Jurkat, Clone E6-1 (cell line): ENCODE results near the gene FAIM2.
A peak's percentile ranks its signal among the peaks of the same experiment; 100 is the strongest.

Experiments used
- DNase-seq: peaks from one replicate; pipeline ENCODE4 v3.0.0-alpha.2; 2011; ENCODE audit warnings: low read depth, low spot score
- H3K4me3 ChIP-seq: 2 replicates; pipeline ENCODE4 v1.5.1; 2011; ENCODE audit warnings: mild to moderate bottlenecking, low read length, control low read depth, moderate library complexity

Gene FAIM2

DNA sequence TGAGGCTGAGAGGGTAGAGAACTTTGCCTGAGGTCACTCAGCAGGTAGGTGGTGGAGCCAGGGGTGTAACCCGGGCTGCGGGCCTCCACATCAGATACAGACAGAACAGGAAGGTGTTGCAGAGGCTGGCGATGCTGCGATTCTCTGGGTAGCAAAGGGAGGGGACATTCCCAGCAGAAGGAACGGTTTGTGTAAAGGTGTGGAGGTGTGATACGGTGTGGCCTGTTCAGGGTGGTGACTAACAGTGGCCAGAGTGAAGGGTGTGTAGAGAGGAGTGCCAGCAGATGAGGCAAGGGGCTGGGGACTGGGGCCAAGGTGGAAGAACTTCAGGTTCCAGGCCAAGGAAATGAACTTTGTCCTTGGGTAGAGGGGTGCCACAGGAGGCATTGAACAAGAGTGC, 18.2 kb upstream of the FAIM2 start:
- DNase-seq, result no peak

DNA sequence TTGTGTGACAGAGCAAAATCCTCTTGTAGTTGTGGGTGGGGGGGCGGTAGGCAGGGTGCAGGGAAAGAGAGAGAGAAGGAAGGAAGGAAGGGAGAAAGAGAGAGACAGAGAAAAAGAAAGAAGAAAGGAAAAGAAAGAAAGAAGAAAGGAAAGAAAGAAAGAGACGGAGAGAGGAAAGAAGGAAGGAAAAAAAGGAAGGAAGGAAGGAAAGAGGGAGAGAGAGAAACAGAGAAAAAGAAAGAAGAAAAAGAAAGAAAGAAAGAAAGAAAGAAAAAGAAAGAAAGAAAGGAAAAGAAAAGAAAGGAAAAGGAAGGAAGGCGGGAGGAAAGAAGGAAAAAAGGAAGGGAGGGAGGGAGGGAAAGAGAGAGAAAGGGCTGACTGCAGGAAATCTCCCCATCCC, 17.6 kb upstream of the FAIM2 start:
- H3K4me3 ChIP-seq, result no peak overlapping the region
- no peak for DNase-seq

More for the DNA sequence above, 18.2 kb upstream of the FAIM2 start:
- no peak overlapping the region for H3K4me3 ChIP-seq

DNA sequence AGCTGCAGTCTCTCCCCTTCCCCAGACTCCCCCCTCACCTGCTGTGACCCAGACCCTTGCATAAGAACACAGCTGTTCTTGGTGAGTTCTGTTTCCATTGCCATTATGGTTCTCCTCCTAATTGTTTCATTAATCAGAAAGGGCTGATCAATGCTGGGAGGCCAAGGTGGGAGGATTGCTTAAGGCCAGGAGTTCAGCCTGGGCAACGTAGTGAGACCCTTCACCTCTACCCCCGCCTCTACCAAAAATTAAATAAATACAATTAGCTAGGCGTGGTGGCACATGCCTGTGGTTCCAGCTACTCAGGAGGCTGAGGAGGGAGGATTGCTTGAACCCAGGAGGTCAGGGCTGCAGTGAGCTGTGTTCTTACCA, 17.2 kb upstream of the FAIM2 start:
- H3K4me3 ChIP-seq, result no peak overlapping the region
- no peak for DNase-seq

DNA sequence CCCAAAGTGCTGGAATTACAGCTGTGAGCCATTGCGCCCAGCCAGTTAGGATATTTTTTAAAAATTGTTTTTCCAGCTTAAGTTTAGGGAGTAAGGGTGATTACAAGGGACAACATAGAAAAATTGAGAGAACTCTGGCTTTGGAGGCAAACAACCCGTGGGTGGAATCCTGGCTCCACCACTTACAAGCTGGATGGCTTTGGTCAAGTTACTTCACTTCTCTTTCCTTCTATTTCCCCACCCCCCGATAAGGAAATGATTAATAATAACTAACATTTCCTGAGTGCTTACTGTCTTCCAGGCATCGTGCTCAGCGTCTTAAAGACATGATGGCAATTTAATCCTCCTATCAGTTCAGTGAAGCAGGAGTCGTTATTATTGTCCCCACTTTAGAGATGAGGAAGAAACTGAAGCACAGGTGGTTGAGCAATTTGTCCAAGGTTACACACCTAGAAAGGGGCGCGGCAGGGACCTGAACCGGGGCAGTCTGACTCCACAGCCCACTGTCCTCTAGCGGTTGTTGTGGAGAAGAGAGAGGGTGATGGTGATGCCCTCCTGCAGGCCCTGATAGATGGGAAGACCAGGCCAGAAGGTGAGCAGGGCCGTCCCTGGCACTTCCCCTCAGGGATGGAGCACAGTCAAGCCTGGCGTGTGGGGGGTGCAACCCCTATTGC, 16.7 kb upstream of the FAIM2 start:
- DNase-seq, result no peak

DNA sequence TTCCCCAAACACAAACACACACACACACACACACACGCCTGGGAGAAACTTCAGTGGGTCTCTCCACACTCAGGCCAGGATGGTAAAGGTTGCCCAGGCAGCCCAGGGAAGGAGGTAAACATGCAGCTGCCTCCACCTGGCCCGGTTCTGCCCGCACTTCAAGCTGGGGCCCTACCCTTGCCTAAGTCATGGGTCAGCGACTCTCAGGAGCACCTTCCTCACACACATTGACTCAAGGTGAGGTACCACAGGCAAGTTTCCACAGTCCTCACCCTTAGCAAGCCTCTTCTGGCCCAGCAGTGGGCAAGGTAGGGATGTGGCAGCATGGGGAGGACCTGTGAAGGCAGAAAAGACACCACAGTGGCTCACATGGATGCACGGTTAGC, 14.1 kb upstream of the FAIM2 start:
- H3K4me3 ChIP-seq, result no peak overlapping the region
- no peak for DNase-seq

More for the DNA sequence above, 16.7 kb upstream of the FAIM2 start:
- H3K4me3 ChIP-seq, result no peak overlapping the region

DNA sequence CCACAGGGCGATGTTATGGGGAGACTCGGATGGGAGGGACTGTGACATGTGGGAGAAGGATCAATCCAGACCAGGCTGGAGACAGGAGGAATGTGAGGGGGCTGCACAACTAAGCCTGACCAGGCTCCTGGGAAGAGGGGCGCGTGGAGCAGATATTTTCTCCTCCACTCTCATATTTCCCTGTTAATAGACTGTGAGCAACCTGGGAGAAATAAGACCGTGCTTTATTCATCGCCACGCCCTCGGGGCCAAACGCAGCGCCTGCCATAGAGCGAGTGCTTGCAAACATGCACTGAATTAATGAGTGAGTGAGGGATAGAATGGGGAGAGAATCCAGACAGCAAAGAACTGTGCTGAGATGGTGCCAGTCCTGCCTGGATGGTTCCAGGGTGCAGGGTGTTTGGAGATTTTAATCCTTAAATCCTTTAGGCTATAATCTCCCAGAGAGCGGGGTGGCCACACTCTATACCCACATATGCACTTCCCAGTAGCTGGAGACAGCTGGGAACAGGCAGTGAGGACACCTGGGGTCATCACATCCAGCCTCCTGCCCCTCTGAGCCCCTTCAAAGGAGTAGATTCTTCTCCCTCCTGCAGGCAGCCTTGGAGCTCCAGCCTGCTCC, 13.6 kb upstream of the FAIM2 start:
- no peak for DNase-seq
- no peak overlapping the region for H3K4me3 ChIP-seq

DNA sequence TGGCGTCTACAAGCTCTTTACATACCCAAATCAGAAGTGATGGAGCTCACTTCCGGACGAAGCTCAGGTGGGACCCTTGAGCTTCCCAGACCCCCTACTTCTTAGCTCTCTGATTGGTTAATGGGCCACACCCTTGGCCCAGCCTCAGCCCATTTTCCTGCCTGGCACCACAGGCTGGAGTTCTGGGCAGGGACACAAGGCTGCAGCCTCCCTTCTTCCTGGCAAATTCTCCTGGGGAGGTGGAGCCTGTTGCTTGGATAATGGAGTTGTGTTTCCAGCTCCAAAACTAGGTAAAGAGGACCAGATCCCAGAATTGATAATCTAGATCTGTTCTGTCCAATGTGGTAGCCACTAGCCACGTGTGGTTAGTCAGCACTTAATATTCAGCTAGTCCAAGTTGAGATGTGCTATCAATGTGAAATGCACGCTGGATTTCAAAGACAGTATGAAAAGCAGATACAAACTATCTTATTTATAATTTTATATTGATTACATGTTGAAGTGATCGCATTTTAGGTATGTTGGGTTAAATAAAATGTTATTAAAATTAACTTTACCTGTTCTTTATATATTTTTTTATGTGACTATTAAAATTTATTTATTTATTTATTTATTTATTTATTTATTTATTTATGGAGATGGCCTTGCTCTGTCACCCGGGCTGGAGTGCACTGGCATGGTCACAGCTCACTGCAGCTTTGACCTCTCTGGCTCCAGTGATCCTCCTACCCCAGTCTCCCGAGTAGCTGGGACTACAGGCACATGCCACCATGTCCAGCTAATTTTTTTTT, 12.6 kb upstream of the FAIM2 start:
- no peak for DNase-seq

DNA sequence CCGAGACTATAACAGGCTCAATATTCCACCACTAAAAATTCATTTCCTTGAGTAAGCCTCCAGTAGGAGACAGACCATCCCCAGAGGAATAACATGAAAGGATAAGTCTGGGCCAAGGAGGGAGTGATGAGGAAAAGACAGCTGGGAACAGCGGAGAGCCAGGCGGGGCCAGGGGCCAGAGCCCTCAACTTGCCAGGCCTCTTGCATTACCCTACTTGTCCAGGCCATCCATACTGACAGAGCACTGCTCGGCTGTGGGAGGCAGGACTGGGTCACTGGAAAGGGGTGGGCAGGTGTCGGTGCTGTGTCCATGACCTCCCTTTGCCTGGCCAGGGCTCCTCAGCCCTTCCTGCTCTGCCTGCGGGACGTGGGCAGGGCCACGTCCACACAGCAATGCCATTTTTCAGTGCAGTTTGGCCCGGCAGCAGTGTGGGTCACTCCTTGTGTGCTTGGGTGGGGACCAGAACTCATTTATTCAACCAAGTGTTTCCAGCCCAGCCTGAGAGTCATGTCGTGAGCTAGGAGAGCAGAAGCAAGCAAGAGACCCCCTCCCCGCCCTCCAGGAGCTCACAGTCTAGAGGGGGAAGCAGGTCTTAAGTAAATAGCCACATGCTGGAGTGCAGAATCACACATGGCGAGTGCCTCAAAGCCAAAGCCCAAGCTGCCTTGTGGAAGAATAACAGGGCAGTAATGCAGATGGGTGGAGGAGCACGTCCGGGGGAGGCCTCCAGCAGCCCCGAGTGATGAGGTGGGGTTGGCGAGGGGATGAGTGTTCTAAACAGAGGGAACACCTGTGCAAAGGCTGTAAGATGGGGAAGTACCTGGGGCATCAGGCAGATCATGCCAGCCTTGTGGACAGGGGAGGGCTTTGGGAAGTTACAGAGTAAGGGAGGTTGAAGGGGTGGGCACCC, 8.9 kb upstream of the FAIM2 start:
- no peak overlapping the region for H3K4me3 ChIP-seq
- no peak for DNase-seq

More for the DNA sequence above, 12.6 kb upstream of the FAIM2 start:
- no peak overlapping the region for H3K4me3 ChIP-seq

DNA sequence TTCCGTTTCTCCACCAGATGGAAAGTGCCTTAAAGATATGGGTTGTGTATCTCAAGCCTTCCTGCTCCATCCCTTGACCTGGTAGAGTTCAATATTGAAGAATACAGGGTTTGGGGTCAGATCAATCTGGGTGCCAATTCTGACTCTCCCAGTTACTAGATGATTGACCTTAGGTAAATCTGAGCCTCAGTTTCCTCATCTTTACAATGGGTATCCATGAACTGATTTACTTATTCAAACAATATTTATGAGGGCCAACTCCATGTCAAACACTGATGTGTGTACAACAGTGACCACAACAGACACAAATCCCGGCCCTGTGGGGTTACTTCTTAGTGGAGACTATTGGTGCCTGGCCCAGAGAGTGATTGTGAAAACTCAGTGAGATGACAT, 7.5 kb upstream of the FAIM2 start:
- DNase-seq, result no peak

DNA sequence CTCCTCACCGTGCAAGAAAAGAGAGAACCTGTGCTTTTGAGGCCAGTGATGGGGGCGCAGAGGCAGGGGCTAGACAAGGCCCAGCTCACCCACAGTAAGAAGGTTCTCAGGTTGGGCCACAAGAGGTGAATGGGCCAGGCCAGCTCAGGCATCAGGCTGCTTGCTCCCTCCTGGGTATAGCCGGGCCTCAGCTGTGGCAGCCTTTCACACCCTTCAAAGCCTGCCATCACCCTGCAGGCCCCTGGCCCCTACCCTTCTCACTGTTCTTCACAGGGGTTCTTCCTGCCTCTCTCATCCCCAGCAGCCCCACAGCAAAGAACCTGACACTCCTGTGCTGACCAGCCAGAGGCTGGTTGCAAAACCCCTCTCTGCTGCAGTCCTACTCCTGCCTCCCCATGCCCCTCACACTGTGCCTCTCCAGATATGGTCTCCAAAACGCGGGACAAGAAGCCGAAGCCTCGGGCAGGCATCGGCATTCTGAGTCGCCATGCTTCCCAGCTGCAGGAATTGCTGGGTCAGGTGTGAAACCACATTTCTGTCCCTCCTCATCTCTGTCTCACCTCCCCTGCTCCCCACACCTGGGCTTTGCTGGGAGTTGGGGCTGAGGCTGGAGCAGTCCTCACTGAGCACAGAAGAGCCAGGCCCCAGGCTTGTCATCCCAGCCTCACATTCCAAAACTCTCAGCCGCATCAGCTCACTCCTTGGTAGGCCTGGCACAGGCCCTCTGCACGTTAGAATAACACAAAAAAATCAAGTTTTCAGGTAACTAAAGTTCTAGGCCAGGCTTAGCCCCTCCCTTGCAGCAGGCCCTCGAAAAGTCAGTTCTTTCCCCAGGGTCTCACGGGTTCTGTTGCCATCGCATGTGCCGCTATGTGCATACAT, 6.9 kb upstream of the FAIM2 start:
- H3K4me3 ChIP-seq, result no peak overlapping the region
- DNase-seq, result no peak

More for the DNA sequence above, 7.5 kb upstream of the FAIM2 start:
- no peak overlapping the region for H3K4me3 ChIP-seq

DNA sequence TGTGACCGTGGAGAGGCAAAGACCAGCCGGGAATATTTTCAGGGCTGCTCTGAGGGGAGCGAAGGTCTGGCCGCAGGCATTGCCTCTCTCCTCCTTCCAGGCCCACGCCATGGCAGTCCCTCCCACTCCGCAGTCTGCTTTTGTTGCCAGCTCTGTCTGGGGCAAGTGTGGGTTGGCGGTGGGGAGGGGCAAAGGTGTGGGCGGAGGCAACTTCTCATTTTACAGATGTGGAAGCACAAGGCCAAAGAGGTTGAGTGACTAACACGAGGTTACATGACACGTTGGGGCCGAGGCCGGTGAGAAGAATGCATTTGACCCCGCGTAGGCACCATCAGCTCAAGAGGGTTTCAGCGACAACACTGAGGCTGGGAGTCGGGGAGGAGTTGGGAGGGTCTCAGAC, 6.1 kb upstream of the FAIM2 start:
- no peak overlapping the region for H3K4me3 ChIP-seq
- no peak for DNase-seq

DNA sequence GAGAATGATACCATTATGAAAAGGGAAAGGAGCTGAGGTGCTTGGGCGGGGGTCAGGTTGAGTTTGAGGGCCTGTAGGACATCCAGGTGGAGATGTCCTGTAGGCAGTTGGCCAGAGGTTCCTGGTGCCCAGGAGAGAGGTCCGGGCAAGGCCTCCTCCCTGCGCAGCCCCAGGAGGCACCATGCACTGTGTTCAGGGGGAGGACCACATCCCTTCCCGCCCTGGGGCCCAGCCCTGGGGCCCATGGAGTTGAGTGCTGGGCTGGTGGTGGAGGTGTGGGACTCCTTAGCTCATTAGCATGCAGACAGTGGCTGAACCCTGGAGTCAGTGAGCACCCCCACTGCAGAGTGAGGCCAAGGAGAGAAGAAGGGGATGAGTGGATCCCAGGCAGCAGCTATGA, 5.7 kb upstream of the FAIM2 start:
- no peak for DNase-seq
- H3K4me3 ChIP-seq, result no peak overlapping the region

DNA sequence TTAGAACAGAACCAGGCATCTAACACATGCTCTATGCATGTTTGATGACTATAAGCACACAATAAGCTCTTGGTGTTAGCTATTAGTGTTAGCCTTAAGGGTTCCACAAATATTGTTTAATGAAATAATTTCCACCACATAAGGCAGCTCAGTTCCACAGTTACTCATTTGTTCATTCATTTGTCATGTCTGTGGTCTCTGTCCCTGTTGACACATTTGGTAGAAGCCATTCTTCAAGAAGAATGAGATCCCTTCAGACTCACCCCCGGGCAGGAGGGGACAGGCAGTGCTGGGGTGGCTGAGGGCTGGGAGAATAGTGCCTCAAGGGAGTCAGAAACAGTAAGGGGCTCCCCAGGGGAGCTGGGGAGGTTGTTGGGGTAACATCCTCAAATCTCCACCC, 3.7 kb upstream of the FAIM2 start:
- H3K4me3 ChIP-seq, result no peak overlapping the region
- DNase-seq, result no peak

DNA sequence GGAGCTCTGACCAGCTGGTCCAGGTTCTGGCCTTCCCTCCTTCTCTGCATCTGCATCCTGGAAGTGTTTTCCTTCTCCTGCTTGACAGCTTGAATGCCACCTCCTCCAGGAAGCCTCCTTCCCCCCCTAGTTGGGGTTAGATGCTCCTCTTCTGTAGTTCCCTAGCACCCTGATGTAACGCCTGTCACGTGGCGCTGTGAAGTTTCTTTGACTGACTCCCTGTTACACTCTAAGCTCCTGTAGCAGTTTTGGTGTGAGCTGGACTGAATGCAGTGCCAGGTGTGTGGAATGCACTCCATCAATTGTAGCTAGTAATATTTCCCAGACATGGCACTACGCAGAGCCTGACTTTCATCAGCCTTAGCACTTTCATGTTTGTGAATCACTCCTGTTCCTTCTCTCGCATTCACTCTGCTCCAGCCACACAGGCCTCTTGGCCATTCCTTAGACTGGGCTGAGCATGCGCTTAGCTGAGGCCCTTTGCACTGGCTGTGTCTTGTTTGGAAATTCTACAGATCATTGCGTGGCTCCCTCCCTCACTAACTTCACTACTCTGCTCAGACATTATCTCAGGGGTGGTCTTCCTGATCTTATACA, 2.1 kb upstream of the FAIM2 start:
- H3K4me3 ChIP-seq, result no peak overlapping the region

DNA sequence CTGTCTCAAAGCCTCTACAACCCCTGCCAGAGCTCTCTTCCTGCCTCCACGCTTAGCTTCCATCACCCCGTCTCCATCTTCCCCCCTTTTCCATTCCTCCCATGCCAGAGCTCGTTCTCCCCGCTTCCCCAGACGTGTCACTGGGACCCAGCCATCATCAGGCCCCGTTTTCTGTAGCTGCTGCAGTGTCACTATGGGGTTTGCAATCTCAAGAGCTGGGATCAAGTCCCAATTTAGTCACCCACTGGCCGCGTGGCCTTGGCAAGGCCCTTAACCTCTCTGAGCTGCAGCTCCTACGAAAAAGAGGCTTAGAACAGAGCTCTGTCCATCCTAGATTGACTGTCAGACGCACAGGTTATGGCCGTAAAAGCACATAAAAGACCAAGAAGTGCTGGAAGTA, 901 bp upstream of the FAIM2 start:
- no peak overlapping the region for H3K4me3 ChIP-seq
- DNase-seq, result no peak

More for the DNA sequence above, 2.1 kb upstream of the FAIM2 start:
- DNase-seq, result no peak

DNA sequence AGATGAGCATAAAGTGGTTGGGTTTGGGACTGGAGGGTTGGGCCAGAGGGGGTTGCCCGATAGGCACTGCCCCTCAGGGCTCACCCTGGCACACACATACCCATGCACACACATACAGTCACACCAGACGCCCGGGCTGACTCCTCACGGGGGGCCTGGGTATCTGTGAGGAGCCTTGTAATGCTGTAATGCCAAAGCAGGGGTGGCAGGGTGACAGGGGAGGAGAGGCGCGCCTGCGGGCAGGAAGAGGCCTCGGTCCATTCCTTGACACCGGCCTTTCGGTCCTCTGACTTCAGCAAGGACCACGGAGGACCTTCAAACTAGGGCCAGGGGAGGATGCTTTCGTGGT, 375 bp downstream of the FAIM2 start:
- no peak for DNase-seq
- H3K4me3 ChIP-seq, result peak overlapping the region; percentile 42

DNA sequence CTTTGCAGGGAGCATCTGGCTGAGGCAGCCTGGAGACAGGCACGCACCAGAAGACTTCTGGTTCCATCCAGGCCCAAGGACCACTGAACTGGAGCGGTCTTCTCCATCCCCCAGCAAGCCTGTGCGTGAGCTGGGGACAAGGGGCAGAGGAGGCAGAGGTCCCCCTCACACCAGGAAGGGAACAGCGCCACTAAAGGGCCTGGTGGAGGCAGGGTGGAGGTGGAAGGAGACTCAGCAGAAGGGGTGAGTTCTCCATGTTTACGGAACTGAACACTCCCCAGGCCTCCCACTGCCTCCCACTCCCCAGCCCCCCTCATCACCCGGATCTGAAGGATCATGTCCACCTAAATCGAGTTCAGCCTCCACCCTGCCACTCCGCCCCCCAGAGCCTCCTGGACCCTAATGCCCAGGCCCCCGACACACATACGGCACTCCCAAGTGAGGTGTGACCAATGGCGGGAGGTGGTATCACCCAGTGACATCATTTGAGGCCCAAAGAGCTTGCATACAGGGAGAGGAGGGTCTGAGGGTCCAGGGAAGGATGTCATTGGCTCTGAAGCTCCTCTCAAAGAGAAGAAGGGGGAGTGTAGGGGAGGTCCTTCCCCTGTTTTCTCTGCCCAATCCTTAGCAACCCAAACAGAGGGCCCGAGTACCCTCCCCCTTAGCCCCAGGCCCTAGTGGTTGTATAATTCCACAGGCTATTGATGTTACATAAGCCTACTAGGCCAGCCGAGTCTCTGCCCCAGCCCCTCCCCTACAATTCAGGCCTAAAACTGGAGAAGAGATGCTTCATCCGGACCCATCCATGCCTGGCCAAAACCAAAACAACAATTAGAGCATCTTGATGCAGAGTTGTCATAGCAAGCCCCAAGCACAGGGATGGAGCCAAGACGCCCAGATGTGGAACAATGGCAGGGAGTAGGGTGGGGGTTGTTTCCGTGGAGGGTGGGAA, 1.0 kb downstream of the FAIM2 start:
- no peak overlapping the region for H3K4me3 ChIP-seq
- no peak for DNase-seq
